Measurements from ENCODE around the gene RNPEPL1.

- TF ChIP-seq POLR2A (IDR thresholded peaks at IDR 0.05) (no peak), CTCF (IDR thresholded peaks at IDR 0.05) (no peak)
These were observed 15.5 kb downstream of the RNPEPL1 start for GRCh38 chr2:240583774-240584173.

Data from Peyer's patch (tissue), 4 donors.